Ectodermal cell (in vitro differentiated cells): ENCODE data around the gene LRFN2.

ENCODE experiments used
- H3K27ac ChIP-seq: 2 replicates; pipeline ENCODE4 v1.7.0; 2013; ENCODE audit warnings: mild to moderate bottlenecking, low read depth, low read length; ENCODE audit not compliant: insufficient read depth, poor library complexity, severe bottlenecking
- H3K27me3 ChIP-seq: 2 replicates; pipeline ENCODE4 v1.7.0; 2013; ENCODE audit warnings: mild to moderate bottlenecking, low read length; ENCODE audit not compliant: insufficient read depth, control insufficient read depth, poor library complexity, severe bottlenecking
- H3K36me3 ChIP-seq: one replicate; pipeline ENCODE4 v1.7.0; 2013; ENCODE audit warnings: low read length; ENCODE audit not compliant: control insufficient read depth, insufficient read depth
- H3K4me1 ChIP-seq: one replicate; pipeline ENCODE4 v1.7.0; 2013; ENCODE audit warnings: low read length; ENCODE audit not compliant: control insufficient read depth, insufficient read depth
- H3K4me3 ChIP-seq: 2 replicates; pipeline ENCODE4 v1.7.0; 2013; ENCODE audit warnings: low read depth, low read length, control low read depth; ENCODE audit not compliant: insufficient read depth
- H3K9me3 ChIP-seq: 2 replicates; pipeline ENCODE4 v1.7.0; 2013; ENCODE audit warnings: mild to moderate bottlenecking, low read length, moderate library complexity; ENCODE audit not compliant: control insufficient read depth
- WGBS, 2 experiments: methylation state at CpG; one replicate each; pipeline ENCODE4 v1.1.7; 2013; ENCODE audit warnings: missing lambda C conversion rate in 2 of 2; 5-methylcytosine and 5-hydroxymethylcytosine counted together

LRFN2 gene

GRCh38 chr6:40573221-40573620 lies 13.9 kb downstream of the LRFN2 start:
- WGBS, 2 experiments: 91 to 94% methylated on average over 5 of the region's 5 CpGs
- Histone ChIP-seq H3K4me3 (no peak overlapping the region), H3K27ac (no peak overlapping the region)

GRCh38 chr6:40569162-40569910 lies 17.8 kb downstream of the LRFN2 start:
- no peaks in the 10 kb centered on the region for H3K36me3 ChIP-seq
- no peak overlapping the region for H3K4me3 ChIP-seq
- no peaks in the 10 kb centered on the region for H3K4me1 ChIP-seq
- no peak overlapping the region for H3K27ac ChIP-seq
- no peaks in the 10 kb centered on the region for H3K27me3 ChIP-seq
- no peaks in the 10 kb centered on the region for H3K9me3 ChIP-seq
- WGBS, 2 experiments: 90 to 91% methylated on average over 8 of the region's 8 CpGs

More at GRCh38 chr6:40573221-40573620, 13.9 kb downstream of the LRFN2 start:
- Histone ChIP-seq H3K9me3 (no peaks in the 10 kb centered on the region), H3K4me1 (no peaks in the 10 kb centered on the region), H3K36me3 (no peaks in the 10 kb centered on the region), H3K27me3 (no peaks in the 10 kb centered on the region)

GRCh38 chr6:40568062-40568708 lies 19.0 kb downstream of the LRFN2 start:
- H3K4me3 ChIP-seq: no peak overlapping the region
- H3K27me3 ChIP-seq: no peaks in the 10 kb centered on the region
- H3K4me1 ChIP-seq: peaks cover 1% of the 10 kb centered on the region
- H3K27ac ChIP-seq: no peak overlapping the region
- 88 to 94% methylated on average over 6 of the region's 6 CpGs for WGBS, 2 experiments
- no peaks in the 10 kb centered on the region for H3K9me3 ChIP-seq
- H3K36me3 ChIP-seq: no peaks in the 10 kb centered on the region

GRCh38 chr6:40563111-40563510 lies 24.1 kb downstream of the LRFN2 start:
- H3K4me3 ChIP-seq: no peak overlapping the region
- no peaks in the 10 kb centered on the region for H3K36me3 ChIP-seq
- no peaks in the 10 kb centered on the region for H3K27me3 ChIP-seq
- H3K9me3 ChIP-seq: no peaks in the 10 kb centered on the region
- 54 to 63% methylated on average over 5 of the region's 5 CpGs for WGBS, 2 experiments
- peaks cover 9% of the 10 kb centered on the region for H3K4me1 ChIP-seq
- no peak overlapping the region for H3K27ac ChIP-seq

- no peaks in the 10 kb centered on the region for H3K27me3 ChIP-seq
- H3K36me3 ChIP-seq: no peaks in the 10 kb centered on the region
- no peaks in the 10 kb centered on the region for H3K9me3 ChIP-seq
- H3K4me1 ChIP-seq: peaks cover 12% of the 10 kb centered on the region
- H3K27ac ChIP-seq: no peak overlapping the region
- 84 to 85% methylated on average over 4 of the region's 4 CpGs for WGBS, 2 experiments
- no peak overlapping the region for H3K4me3 ChIP-seq
Observed at GRCh38 chr6:40559056-40559455, 28.1 kb downstream of the LRFN2 start.

- Histone ChIP-seq H3K4me1 (peaks cover 10% of the 10 kb centered on the region), H3K9me3 (no peaks in the 10 kb centered on the region), H3K27me3 (no peaks in the 10 kb centered on the region), H3K4me3 (no peak overlapping the region), H3K36me3 (no peaks in the 10 kb centered on the region), H3K27ac (no peak overlapping the region)
- WGBS, 2 experiments: 86 to 88% methylated on average over 3 of the region's 3 CpGs
Observed at GRCh38 chr6:40558102-40558501, 29.1 kb downstream of the LRFN2 start.

GRCh38 chr6:40556881-40557280 lies 30.3 kb downstream of the LRFN2 start:
- H3K27ac ChIP-seq: no peak overlapping the region
- no peaks in the 10 kb centered on the region for H3K27me3 ChIP-seq
- 91 to 94% methylated on average over 7 of the region's 7 CpGs for WGBS, 2 experiments
- no peak overlapping the region for H3K4me3 ChIP-seq
- H3K36me3 ChIP-seq: no peaks in the 10 kb centered on the region
- H3K4me1 ChIP-seq: peaks cover 9% of the 10 kb centered on the region
- no peaks in the 10 kb centered on the region for H3K9me3 ChIP-seq

GRCh38 chr6:40556023-40556422 lies 31.1 kb downstream of the LRFN2 start:
- no peak overlapping the region for H3K27ac ChIP-seq
- no peaks in the 10 kb centered on the region for H3K36me3 ChIP-seq
- H3K9me3 ChIP-seq: no peaks in the 10 kb centered on the region
- H3K4me1 ChIP-seq: peaks cover 9% of the 10 kb centered on the region
- H3K27me3 ChIP-seq: no peaks in the 10 kb centered on the region
- no peak overlapping the region for H3K4me3 ChIP-seq
- WGBS, 2 experiments: 61 to 65% methylated on average over 5 of the region's 5 CpGs

- 74 to 76% methylated on average over 8 of the region's 8 CpGs for WGBS, 2 experiments
Observed at GRCh38 chr6:40555092-40555491, 32.1 kb downstream of the LRFN2 start.

GRCh38 chr6:40552941-40553340 lies 34.2 kb downstream of the LRFN2 start:
- H3K4me3 ChIP-seq: no peak overlapping the region
- H3K9me3 ChIP-seq: no peaks in the 10 kb centered on the region
- peaks cover 1% of the 10 kb centered on the region for H3K4me1 ChIP-seq
- no peaks in the 10 kb centered on the region for H3K36me3 ChIP-seq
- H3K27me3 ChIP-seq: no peaks in the 10 kb centered on the region
- no peak overlapping the region for H3K27ac ChIP-seq
- 93 to 97% methylated on average over 4 of the region's 4 CpGs for WGBS, 2 experiments

More at GRCh38 chr6:40555092-40555491, 32.1 kb downstream of the LRFN2 start:
- Histone ChIP-seq H3K36me3 (no peaks in the 10 kb centered on the region), H3K4me1 (peaks cover 9% of the 10 kb centered on the region), H3K9me3 (no peaks in the 10 kb centered on the region), H3K4me3 (no peak overlapping the region), H3K27me3 (no peaks in the 10 kb centered on the region), H3K27ac (no peak overlapping the region)
